HCT116 (cell line): ENCODE measurements around the gene SUV39H1. TPM values are rescaled to one million over a fixed set of nuclear protein-coding genes. Genes with fewer than 3 reads are reported as not detected.

Experiments
- ATAC-seq: fragments of 200-7000 bp; cut with Tn5 transposase; 2 replicates; pipeline ENCODE4 v1.9.1; 2020; ENCODE audit warnings: mild to moderate bottlenecking, moderate library complexity
- BruUV-seq: library from RNA; stranded (reverse); fragments of 400-500 nt; replicated peaks from 2 replicates; lab custom pipeline; 2021; lab: Mats Ljungman, UMichigan
- CTCF ChIA-PET: fragments of 300-600 bp; sonication (Branson Sonifier 250); formaldehyde crosslinking; loops from one replicate; lab custom pipeline; 2021; ENCODE audit warnings: antibody characterized with exemption; lab: Charles Lee
- POLR2A ChIA-PET: fragments of 300-600, 350-600 bp; sonication (Branson Sonifier 250); formaldehyde crosslinking; loops from one replicate; lab custom pipeline; 2021; ENCODE audit warnings: antibody characterized with exemption; lab: Charles Lee
- RAD21 ChIA-PET, 2 experiments: fragments of 300-600 bp; sonication (Branson Sonifier 250); formaldehyde crosslinking; loops; one replicate each; lab custom pipeline; 2023; ENCODE audit warnings: low total read pairs in 2 of 2; ENCODE audit not compliant: uncharacterized antibody in 2 of 2, unreplicated experiment in 2 of 2, low non-redundant PET in 1 of 2; lab: Charles Lee
- DNase-seq: peaks from one replicate; pipeline ENCODE4 v3.0.0-alpha.2; 2010; ENCODE audit warnings: low read depth, low spot score
- H2AFZ ChIP-seq: fragments of 200-600 bp; shearing (Covaris generic), sonication (generic); 2 replicates; pipeline ENCODE4 v1.6.1; 2017; ENCODE audit warnings: low read depth, mixed run types, mixed read lengths, antibody characterized with exemption, low read length; ENCODE audit not compliant: poor library complexity, severe bottlenecking
- H3K27ac ChIP-seq: 2 replicates; pipeline ENCODE4 v1.5.1; 2012; ENCODE audit warnings: low read depth, low read length
- H3K27me3 ChIP-seq: fragments of 200-600 bp; sonication (generic); 2 replicates; pipeline ENCODE4 v1.6.1; 2016; ENCODE audit warnings: mixed run types, low read length, mixed read lengths; ENCODE audit not compliant: insufficient read depth
- H3K36me3 ChIP-seq, 2 experiments: fragments of 200-500 bp in 1 of 2; fragments of 200-600 bp in 1 of 2; sonication (Bioruptor generic) in 1 of 2; sonication (generic) in 1 of 2; 2 replicates each; pipeline versions ENCODE4 v1.5.1 to v1.6.1; 2014 to 2016; ENCODE audit warnings: low read length in 2 of 2, inconsistent platforms in 1 of 2, mixed read lengths in 1 of 2, mixed run types in 1 of 2; ENCODE audit not compliant: insufficient read depth in 2 of 2, control insufficient read depth in 1 of 2
- H3K4me1 ChIP-seq, 2 experiments: fragments of 200-600 bp in 1 of 2; sonication (generic) in 1 of 2; 2 replicates each; pipeline versions ENCODE4 v1.5.1 to v1.6.1; 2012 to 2017; ENCODE audit warnings: low read length in 2 of 2, inconsistent platforms in 1 of 2, mild to moderate bottlenecking in 1 of 2, mixed read lengths in 1 of 2, mixed run types in 1 of 2, moderate library complexity in 1 of 2; ENCODE audit not compliant: insufficient read depth in 2 of 2, control insufficient read depth in 1 of 2
- H3K4me2 ChIP-seq: fragments of 200-600 bp; sonication (generic); 2 replicates; pipeline ENCODE4 v1.6.1; 2017; ENCODE audit warnings: mixed run types, low read length, mixed read lengths
- H3K4me3 ChIP-seq, 2 experiments: fragments of 200-600 bp in 1 of 2; sonication (generic) in 1 of 2; replicated peaks in 1 of 2; 2 replicates each; pipeline ENCODE4 v1.5.1; 2011 to 2016; ENCODE audit warnings: low read length in 2 of 2, control low read depth in 1 of 2, low read depth in 1 of 2, mild to moderate bottlenecking in 1 of 2, mixed read lengths in 1 of 2, mixed run types in 1 of 2
- H3K79me2 ChIP-seq: fragments of 200-600 bp; sonication (generic); 2 replicates; pipeline ENCODE4 v1.6.1; 2017; ENCODE audit warnings: mild to moderate bottlenecking, mixed run types, low read length, moderate library complexity, mixed read lengths; ENCODE audit not compliant: insufficient read depth
- H3K9ac ChIP-seq: fragments of 200-600 bp; sonication (generic); 2 replicates; pipeline ENCODE4 v1.6.1; 2016; ENCODE audit warnings: low read length, mixed read lengths
- H3K9me2 ChIP-seq: fragments of 200-600 bp; sonication (generic), shearing (Covaris generic); 2 replicates; pipeline ENCODE4 v1.6.1; 2017; ENCODE audit warnings: mixed run types, mild to moderate bottlenecking, moderate library complexity; ENCODE audit not compliant: insufficient read depth
- H3K9me3 ChIP-seq, 2 experiments: fragments of 200-500 bp in 1 of 2; fragments of 200-600 bp in 1 of 2; sonication (Bioruptor generic) in 1 of 2; sonication (generic) in 1 of 2; 2 replicates each; pipeline ENCODE4 v1.6.1; 2014 to 2017; ENCODE audit warnings: low read length in 2 of 2, mixed read lengths in 2 of 2, inconsistent platforms in 1 of 2, low read depth in 1 of 2, mild to moderate bottlenecking in 1 of 2, mixed run types in 1 of 2, moderate library complexity in 1 of 2; ENCODE audit not compliant: control insufficient read depth in 1 of 2, insufficient read depth in 1 of 2
- H4K20me1 ChIP-seq: fragments of 200-600 bp; sonication (generic), shearing (Covaris generic); 2 replicates; pipeline ENCODE4 v1.6.1; 2017; ENCODE audit warnings: mixed run types, mild to moderate bottlenecking, moderate library complexity; ENCODE audit not compliant: insufficient read depth
- CBX3 ChIP-seq: IDR thresholded peaks from 2 replicates; pipeline ENCODE4 v1.6.1; 2012; ENCODE audit warnings: low read depth
- CEBPB ChIP-seq: IDR thresholded peaks from 2 replicates; pipeline ENCODE4 v1.6.1; 2012; ENCODE audit warnings: low read depth
- EGR1 ChIP-seq: IDR thresholded peaks from 2 replicates; pipeline ENCODE4 v1.6.1; 2012; ENCODE audit warnings: low read depth
- ELF1 ChIP-seq: IDR thresholded peaks from 2 replicates; pipeline ENCODE4 v1.6.1; 2012; ENCODE audit warnings: low read depth, borderline replicate concordance
- EZH2 ChIP-seq: fragments of 200-600 bp; sonication (generic); IDR thresholded peaks from 2 replicates; pipeline ENCODE4 v1.6.1; 2017; ENCODE audit warnings: antibody characterized with exemption, mixed run types
- EZH2phosphoT487 ChIP-seq: fragments of 200-600 bp; IDR thresholded peaks from 2 replicates; pipeline ENCODE4 v1.6.1; 2018; ENCODE audit warnings: antibody characterized with exemption, borderline replicate concordance
- FOSL1 ChIP-seq: IDR thresholded peaks from 2 replicates; pipeline ENCODE4 v1.6.1; 2012; ENCODE audit warnings: low read depth
- JUND ChIP-seq: IDR thresholded peaks from 2 replicates; pipeline ENCODE4 v1.6.1; 2012
- MAX ChIP-seq: IDR thresholded peaks from 2 replicates; pipeline ENCODE4 v1.6.1; 2012
- POLR2A ChIP-seq: IDR thresholded peaks from 2 replicates; pipeline ENCODE4 v1.7.0; 2011; ENCODE audit warnings: borderline replicate concordance; ENCODE audit not compliant: insufficient read depth, insufficient read length; ENCODE audit errors: extremely low read depth
- RAD21 ChIP-seq: IDR thresholded peaks from 2 replicates; pipeline ENCODE4 v1.6.1; 2012; ENCODE audit warnings: low read depth, mild to moderate bottlenecking
- REST ChIP-seq: IDR thresholded peaks from 2 replicates; pipeline ENCODE4 v1.6.1; 2012; ENCODE audit warnings: low read depth
- SIN3A ChIP-seq: IDR thresholded peaks from 2 replicates; pipeline ENCODE4 v1.6.1; 2012; ENCODE audit warnings: low read depth
- SRF ChIP-seq: IDR thresholded peaks from 2 replicates; pipeline ENCODE4 v1.6.1; 2012; ENCODE audit warnings: low read depth
- TCF7L2 ChIP-seq: IDR thresholded peaks from 2 replicates; pipeline ENCODE4 v1.7.0; 2011; ENCODE audit warnings: borderline replicate concordance, inconsistent platforms; ENCODE audit not compliant: insufficient read depth, insufficient read length; ENCODE audit errors: extremely low read depth
- ZFX ChIP-seq: fragments of 450-650 bp; IDR thresholded peaks from 2 replicates; pipeline ENCODE4 v1.6.1; 2017
- ZNF274 ChIP-seq: fragments of 200-500 bp; sonication (Bioruptor generic); IDR thresholded peaks from 2 replicates; pipeline ENCODE4 v1.6.1; 2014; ENCODE audit warnings: mild to moderate bottlenecking, low read depth, low read length, inconsistent platforms
- intact Hi-C: fragments of 100-400 bp; cut with micrococcal nuclease; formaldehyde crosslinking; loops from 2 replicates; pipeline ENCODE4 v1.10.0; 2022
- total RNA-seq: library from RNA; stranded (reverse); gene quantifications from one replicate; pipeline ENCODE4 v1.2.1, GENCODE V29; 2021; ENCODE audit not compliant: unreplicated experiment

Gene SUV39H1
- total RNA-seq, 1 experiment from 2014 or later: 16.3 TPM

- POLR2A ChIA-PET: no interaction called here
- BruUV-seq: no TSS peak
These were observed 9.3 kb downstream of the SUV39H1 start for GRCh38 chrX:48705871-48706270.

GRCh38 chrX:48709522-48710112 is 13.1 kb downstream of the SUV39H1 start:
- Histone ChIP-seq H3K4me2 (no peak overlapping the region), H3K27me3 (no peaks in the 10 kb centered on the region), H3K9me3 (no peaks in the 10 kb centered on the region), H3K9ac (no peak overlapping the region), H3K4me3 (no peak overlapping the region), H2AFZ (no peak overlapping the region), H3K27ac (no peak overlapping the region), H3K36me3 (0 out of 4 replicates have a peak, but pooled peaks cover 0 to 3% of the 10 kb centered on the region in 2 experiments), H3K79me2 (peaks cover 5% of the 10 kb centered on the region; the same call in 1 of the 2 replicates), H3K9me2 (no peaks in the 10 kb centered on the region), H3K4me1 (no peaks in the 10 kb centered on the region), H4K20me1 (no peaks in the 10 kb centered on the region)
- ChIA-PET CTCF (no interaction called here), RAD21 (no interaction called here), POLR2A (no interaction called here)
- DNase-seq: no peak
- no peak for ATAC-seq
- intact Hi-C loops: no loop called here
- no TSS peak for BruUV-seq
- TF ChIP-seq CEBPB (no peak), ZFX (no peak), EGR1 (no peak), CBX3 (no peak), FOSL1 (no peak), ZNF274 (no peak), TCF7L2 (no peak), SRF (no peak), EZH2 (no peak), SIN3A (no peak), REST (no peak), ELF1 (no peak), POLR2A (no peak), JUND (no peak), RAD21 (no peak), MAX (no peak), EZH2phosphoT487 (no peak)

More at GRCh38 chrX:48705871-48706270, 9.3 kb downstream of the SUV39H1 start:
- TF ChIP-seq TCF7L2: no peak
- no peak for TF ChIP-seq CBX3
- no peak for TF ChIP-seq POLR2A
- Histone ChIP-seq H3K27ac (no peak overlapping the region), H3K4me2 (no peak overlapping the region), H3K36me3 (peaks cover 3 to 9% of the 10 kb centered on the region in 2 experiments; a peak in 3 of 4 replicates), H3K9me3 (no peaks in the 10 kb centered on the region), H3K79me2 (peaks cover 29% of the 10 kb centered on the region; the same call in 1 of the 2 replicates), H3K27me3 (no peaks in the 10 kb centered on the region), H3K9ac (no peak overlapping the region), H3K4me1 (peaks cover 0 to 13% of the 10 kb centered on the region in 2 experiments; a peak in 1 of 4 replicates), H3K9me2 (no peaks in the 10 kb centered on the region), H4K20me1 (0 out of 2 replicates have a peak, but pooled peaks cover 4% of the 10 kb centered on the region), H3K4me3 (no peak overlapping the region), H2AFZ (no peak overlapping the region)
- RAD21 ChIA-PET: no interaction called here
- DNase-seq: no peak
- CTCF ChIA-PET: no interaction called here
- intact Hi-C loops: no loop called here
- ATAC-seq: no peak
